NT2/D1 (cell line): Measurements from ENCODE around the gene SYT2.
A peak's percentile ranks its signal among the peaks of the same experiment; 100 is the strongest.
"Not testable (repeated sequence)": the region's sequence is repeated elsewhere in the genome, so short reads cannot be mapped to it uniquely, and the experiment has no call there.

Experiments
- DNase-seq: peaks from one replicate; pipeline ENCODE4 v3.0.0-alpha.2; 2011; ENCODE audit warnings: low read depth, low spot score
- H3K27me3 ChIP-seq: 2 replicates; pipeline ENCODE4 v1.6.0; 2011; ENCODE audit warnings: mild to moderate bottlenecking; ENCODE audit not compliant: insufficient read length, insufficient read depth
- H3K36me3 ChIP-seq: 2 replicates; pipeline ENCODE4 v1.6.1; 2011; ENCODE audit warnings: mild to moderate bottlenecking, low read length, mixed read lengths; ENCODE audit not compliant: insufficient read depth, insufficient read length
- H3K4me1 ChIP-seq: 2 replicates; pipeline ENCODE4 v1.5.1; 2011; ENCODE audit not compliant: insufficient read depth, insufficient read length
- H3K4me3 ChIP-seq: 2 replicates; pipeline ENCODE4 v1.5.1; 2011; ENCODE audit warnings: low read depth; ENCODE audit not compliant: insufficient read length
- H3K9ac ChIP-seq: 2 replicates; pipeline ENCODE4 v1.6.0; 2011; ENCODE audit warnings: low read depth; ENCODE audit not compliant: insufficient read length
- H3K9me3 ChIP-seq: 2 replicates; pipeline ENCODE4 v1.5.1; 2011; ENCODE audit warnings: mild to moderate bottlenecking, low read length; ENCODE audit not compliant: insufficient read depth
- SUZ12 ChIP-seq: IDR thresholded peaks from 2 replicates; pipeline ENCODE4 v1.6.1; 2011; ENCODE audit not compliant: insufficient read length, insufficient read depth; ENCODE audit errors: extremely low read depth
- YY1 ChIP-seq: IDR thresholded peaks from 2 replicates; pipeline ENCODE4 v1.6.1; 2011; ENCODE audit not compliant: insufficient read length, insufficient read depth
- ZNF274 ChIP-seq: IDR thresholded peaks from 2 replicates; pipeline ENCODE4 v1.6.1; 2011; ENCODE audit warnings: mild to moderate bottlenecking, low read depth, low read length

Gene SYT2

GRCh38 chr1:202630541-202630940 is 79.7 kb downstream of the SYT2 start:
- peaks cover 14% of the 10 kb centered on the region for H3K4me1 ChIP-seq
- no peak overlapping the region for H3K9ac ChIP-seq

GRCh38 chr1:202630096-202630495 is 80.2 kb downstream of the SYT2 start:
- not testable (repeated sequence) for H3K9me3 ChIP-seq, DNase-seq
- peaks cover 14% of the 10 kb centered on the region for H3K4me1 ChIP-seq

More at GRCh38 chr1:202630541-202630940, 79.7 kb downstream of the SYT2 start:
- Histone ChIP-seq H3K27me3 (no peaks in the 10 kb centered on the region), H3K4me3 (no peak overlapping the region), H3K9me3 (no peaks in the 10 kb centered on the region), H3K36me3 (no peaks in the 10 kb centered on the region)
- DNase-seq = no peak
- no peak for TF ChIP-seq ZNF274
- TF ChIP-seq YY1 = no peak
- TF ChIP-seq SUZ12 = no peak

GRCh38 chr1:202629257-202629811 is 80.9 kb downstream of the SYT2 start:
- not testable (repeated sequence) for H3K27me3 ChIP-seq, H3K36me3 ChIP-seq, H3K9ac ChIP-seq, H3K9me3 ChIP-seq, DNase-seq, H3K4me3 ChIP-seq
- H3K4me1 ChIP-seq = peaks cover 21% of the 10 kb centered on the region

More at GRCh38 chr1:202630096-202630495, 80.2 kb downstream of the SYT2 start:
- not testable (repeated sequence) for H3K36me3 ChIP-seq, H3K27me3 ChIP-seq, H3K4me3 ChIP-seq, H3K9ac ChIP-seq

- no peak for DNase-seq
- Histone ChIP-seq H3K36me3 (no peaks in the 10 kb centered on the region), H3K4me3 (no peak overlapping the region), H3K27me3 (no peaks in the 10 kb centered on the region), H3K9ac (no peak overlapping the region), H3K4me1 (peaks cover 21% of the 10 kb centered on the region), H3K9me3 (no peaks in the 10 kb centered on the region)
- TF ChIP-seq SUZ12 (no peak), ZNF274 (no peak), YY1 (no peak)
Observed at GRCh38 chr1:202628646-202629215, 81.5 kb downstream of the SYT2 start.

- Histone ChIP-seq H3K4me1 (peaks cover 20% of the 10 kb centered on the region), H3K27me3 (no peaks in the 10 kb centered on the region), H3K4me3 (no peak overlapping the region), H3K36me3 (no peaks in the 10 kb centered on the region), H3K9ac (no peak overlapping the region), H3K9me3 (no peaks in the 10 kb centered on the region)
- TF ChIP-seq SUZ12 = no peak
- DNase-seq = no peak
Observed at GRCh38 chr1:202627841-202628565, 82.3 kb downstream of the SYT2 start.

- H3K9me3 ChIP-seq, H3K27me3 ChIP-seq, H3K36me3 ChIP-seq, DNase-seq, H3K4me3 ChIP-seq: not testable (repeated sequence)
- H3K4me1 ChIP-seq = peaks cover 22% of the 10 kb centered on the region
- peak overlapping the region; percentile 25 for H3K9ac ChIP-seq
Observed at GRCh38 chr1:202627036-202627435, 83.2 kb downstream of the SYT2 start.

- no peak overlapping the region for H3K4me3 ChIP-seq
- peaks cover 17% of the 10 kb centered on the region for H3K4me1 ChIP-seq
- H3K27me3 ChIP-seq = no peaks in the 10 kb centered on the region
- H3K9me3 ChIP-seq = no peaks in the 10 kb centered on the region
- H3K9ac ChIP-seq = no peak overlapping the region
- peak; percentile 72 for DNase-seq
- no peak for TF ChIP-seq ZNF274
- TF ChIP-seq YY1 = no peak
- no peak for TF ChIP-seq SUZ12
- no peaks in the 10 kb centered on the region for H3K36me3 ChIP-seq
Observed at GRCh38 chr1:202625416-202626360, 84.6 kb downstream of the SYT2 start.
